NCI-H1930 (cell line): Measurements from ENCODE around the gene ARSH.
"Not testable (repeated sequence)": the region's sequence is repeated elsewhere in the genome, so short reads cannot be mapped to it uniquely, and the experiment has no call there.

ENCODE experiments used
- DNase-seq, 2 experiments: peaks; one replicate each; lab custom pipeline; 2025; lab: John Stamatoyannopoulos, UW

Gene ARSH

DNA sequence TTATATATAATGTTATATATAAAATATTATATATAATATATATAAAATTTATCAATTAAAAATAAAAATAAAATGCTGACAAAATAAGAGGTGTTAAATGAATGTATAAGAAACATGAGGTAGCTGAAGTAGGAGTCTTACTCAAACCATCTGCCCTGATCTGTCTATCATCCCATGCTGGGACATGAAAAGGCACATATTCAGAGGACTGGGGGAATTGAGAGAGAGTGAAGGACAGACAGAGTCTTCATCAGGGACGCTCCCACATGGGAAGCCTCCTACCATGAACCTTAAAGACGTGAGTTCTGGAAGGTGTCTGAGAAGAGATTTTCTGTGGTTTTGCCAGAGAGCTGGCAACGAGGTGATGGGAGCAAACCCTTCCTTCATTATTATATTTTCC lies 30.9 kb downstream of the ARSH start:
- no peak for DNase-seq

DNA sequence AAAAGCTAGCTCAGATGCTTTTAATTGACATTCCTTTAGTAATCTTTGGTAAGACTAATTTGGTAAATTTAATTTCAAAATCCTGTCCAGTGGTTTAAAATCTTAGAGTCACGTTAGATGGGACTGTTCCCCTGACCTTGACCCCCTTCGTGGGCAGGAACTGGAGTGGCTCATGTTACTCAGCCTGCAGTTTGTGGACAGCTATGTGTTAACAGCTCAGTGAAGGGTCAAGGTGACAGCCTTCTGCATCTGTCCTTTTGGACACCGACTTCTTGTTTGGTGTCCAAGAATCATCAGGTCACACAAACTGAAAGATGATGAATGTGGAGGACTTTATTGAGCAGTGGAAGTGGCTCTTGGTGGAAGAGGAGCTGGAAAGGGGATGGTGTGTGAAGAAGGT lies 37.9 kb downstream of the ARSH start:
- DNase-seq = no peak

DNA sequence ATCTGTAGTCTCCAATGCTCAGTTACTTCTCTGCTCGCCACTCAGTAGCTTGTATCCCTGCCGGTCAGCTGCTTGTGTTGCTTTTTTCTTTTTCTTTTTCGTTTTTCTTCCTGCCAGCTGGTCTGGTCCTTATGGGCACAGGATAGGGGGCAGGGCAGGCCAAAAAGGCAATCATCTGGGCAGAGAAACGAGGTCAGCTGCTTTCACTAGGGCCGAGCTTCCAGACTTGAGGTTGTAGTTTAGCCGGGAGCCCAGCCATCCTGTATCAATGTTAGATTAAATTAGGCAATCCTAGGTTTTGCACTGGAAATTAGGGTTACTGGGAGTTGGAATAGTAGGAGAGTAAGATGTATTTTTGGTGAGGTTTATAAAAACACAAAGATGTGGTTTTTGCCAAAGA lies 38.3 kb downstream of the ARSH start:
- DNase-seq = no peak

DNA sequence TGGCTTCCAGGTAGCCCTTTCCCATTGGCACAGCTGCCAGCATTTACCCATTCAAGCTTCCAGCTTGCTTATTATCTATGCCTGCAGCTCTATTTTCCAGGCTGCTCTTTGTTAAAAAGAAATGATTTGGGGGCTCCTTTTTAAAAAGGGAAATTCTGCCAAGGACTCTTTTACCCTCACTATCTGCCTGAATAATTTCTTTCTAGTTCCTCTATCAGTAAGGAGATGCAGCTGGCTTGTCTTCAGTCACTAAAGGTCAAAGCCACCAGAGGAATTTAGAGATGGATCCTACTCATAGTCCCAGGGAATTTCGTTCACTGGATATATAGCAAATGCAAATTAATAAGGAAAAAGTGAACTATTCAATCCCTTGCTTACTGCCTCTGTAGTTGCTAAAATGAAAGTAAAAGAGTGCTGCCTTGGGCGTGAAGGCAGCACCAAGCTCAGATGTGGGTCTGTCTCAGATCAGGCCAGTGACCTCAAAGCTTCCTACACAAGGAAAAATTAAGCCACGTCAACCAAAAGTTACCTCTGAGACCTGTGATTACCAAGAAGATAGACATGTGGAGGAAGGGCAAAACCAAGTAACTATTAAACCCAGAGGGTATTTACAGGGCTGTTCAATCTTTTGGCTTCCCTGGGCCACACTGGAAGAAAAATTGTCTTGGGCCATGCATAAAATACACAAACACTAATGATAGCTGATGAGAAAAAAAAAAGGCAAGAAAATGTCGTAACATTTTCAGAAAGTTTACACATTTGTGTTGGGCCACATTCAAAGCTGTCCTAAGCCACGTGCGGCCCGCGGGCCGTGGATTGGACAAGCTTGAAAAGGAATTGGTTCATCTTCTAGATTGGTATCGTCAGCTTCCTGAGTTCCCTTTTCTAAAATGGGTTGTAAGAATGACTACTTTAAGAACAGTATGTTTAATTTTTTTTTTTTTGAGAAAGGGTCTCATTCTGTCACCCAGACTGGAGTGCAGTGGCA lies 40.2 kb downstream of the ARSH start:
- no peak for DNase-seq

DNA sequence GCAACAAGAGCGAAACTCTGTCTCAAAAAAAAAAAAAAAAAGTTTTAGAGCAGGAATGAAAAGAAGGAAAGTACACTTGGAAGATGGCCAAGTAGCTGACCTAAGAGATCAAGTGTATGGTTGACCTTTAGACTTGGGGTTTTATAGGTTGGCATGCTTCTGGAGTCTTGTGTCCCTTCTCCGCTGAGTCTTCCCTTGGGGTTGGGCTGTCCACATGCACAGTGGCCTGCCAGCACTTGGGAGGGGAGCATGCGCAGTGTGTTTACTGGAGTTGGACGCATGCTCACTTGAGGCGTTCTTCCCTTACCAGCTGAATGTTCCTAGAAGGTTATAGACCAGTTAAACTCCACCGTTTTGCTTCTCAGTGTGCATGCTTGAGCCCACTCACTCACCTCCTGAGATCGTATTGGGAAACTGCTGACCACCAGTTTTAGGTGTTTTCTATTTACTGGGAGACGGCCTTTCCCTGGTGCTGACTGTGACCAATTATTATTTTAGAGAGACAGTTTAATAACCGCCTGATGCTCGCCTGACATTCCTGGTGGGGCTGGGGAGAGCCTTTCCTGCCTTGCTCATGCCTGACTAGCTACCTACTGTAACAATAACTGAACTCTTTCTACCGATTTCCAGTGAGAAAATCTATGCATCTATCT lies 44.3 kb downstream of the ARSH start:
- DNase-seq = not testable (repeated sequence)

DNA sequence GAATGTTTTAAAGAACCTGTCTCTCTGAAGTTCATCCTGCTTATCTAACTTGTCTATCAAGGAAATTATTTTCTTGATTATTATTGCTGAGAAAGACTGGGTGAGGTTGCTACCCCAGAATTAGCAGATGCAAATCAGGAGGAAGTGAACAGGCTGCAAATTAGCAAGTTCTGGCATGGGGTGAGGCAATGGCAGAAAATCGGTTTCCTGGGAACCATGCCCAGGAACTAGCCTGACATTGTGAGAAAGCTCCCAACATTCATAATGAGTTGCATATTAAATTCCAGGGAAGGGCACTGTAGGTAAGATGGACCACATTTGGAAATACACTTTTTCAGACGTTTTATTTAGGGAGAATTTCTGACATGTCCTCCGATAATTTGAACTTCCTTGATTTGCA lies 46.5 kb downstream of the ARSH start:
- DNase-seq = no peak

DNA sequence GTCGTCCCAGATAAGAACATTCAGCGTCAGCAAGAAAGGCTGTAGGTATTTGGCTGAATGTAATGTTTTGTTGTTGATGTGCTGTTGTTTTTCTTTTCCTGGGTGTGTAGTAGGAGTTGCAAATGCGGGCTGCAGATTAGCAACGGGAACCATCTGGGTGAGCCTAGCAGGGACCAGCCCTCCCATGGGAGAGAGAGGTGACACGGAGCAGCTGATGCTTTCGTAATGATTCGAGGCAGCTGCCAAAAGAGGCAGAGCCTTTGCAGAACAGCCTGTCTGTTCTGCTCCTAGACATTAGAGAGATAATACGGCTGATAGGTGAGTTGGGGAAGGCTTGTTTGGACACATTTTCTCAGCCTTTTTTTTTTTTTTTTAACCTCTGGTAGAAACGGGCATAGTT lies 60.2 kb downstream of the ARSH start:
- no peak for DNase-seq

DNA sequence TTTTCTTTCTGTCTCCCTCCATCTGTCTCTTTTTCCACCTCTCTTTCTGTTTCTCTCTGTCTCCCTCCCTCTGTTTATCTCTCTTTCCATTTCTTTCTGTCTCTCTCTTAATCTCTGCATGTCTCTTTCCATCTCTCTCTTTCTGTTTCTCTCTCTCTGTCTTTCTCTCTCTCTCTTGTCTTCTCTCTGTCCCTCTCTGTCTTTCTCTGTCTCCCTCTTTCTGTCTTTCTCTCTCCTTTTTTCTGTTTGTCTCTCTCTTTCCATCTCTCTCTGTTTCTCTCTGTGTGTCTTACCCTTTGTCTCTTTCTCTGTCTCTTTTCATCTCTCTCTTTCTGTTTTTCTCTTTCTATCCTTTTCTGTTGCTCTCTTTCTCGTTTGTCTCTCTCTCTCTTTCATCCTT lies 69.6 kb downstream of the ARSH start:
- no peak for DNase-seq

DNA sequence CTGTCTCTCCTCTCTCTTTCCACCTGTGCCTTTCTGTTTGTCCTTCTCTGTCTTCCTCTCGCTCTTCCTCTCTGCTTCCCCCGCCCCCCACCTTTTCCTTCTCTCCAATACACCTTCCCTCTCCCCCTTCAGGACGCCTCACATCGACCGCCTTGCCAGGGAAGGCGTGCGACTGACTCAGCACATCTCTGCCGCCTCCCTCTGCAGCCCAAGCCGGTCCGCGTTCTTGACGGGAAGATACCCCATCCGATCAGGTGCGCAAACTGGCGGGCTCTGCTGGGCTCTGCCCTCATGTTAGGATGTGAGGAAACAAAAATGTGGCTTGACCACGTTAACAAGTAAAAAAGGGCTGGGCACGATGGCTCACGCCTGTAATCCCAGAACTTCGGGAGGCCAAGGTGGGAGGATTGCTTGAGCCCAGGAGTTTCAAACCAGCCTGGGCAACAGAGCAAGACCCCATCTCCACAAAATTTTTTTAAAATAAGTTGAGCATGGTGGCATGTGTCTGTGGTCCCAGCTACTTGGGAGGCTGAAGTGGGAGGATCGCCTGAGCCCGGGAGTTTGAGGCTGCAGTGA lies 70.2 kb downstream of the ARSH start:
- DNase-seq = no peak
